Endodermal cell (in vitro differentiated cells): ENCODE measurements around the gene C17orf107. TPM values are rescaled to one million over a fixed set of nuclear protein-coding genes. Genes with fewer than 3 reads are reported as not detected.
A peak's percentile ranks its signal among the peaks of the same experiment; 100 is the strongest.
"Not testable (repeated sequence)": the region's sequence is repeated elsewhere in the genome, so short reads cannot be mapped to it uniquely, and the experiment has no call there.

Experiments used
- DNase-seq: peaks from one replicate; pipeline ENCODE4 v3.0.0-alpha.2; 2017
- H3K27ac ChIP-seq: 2 replicates; pipeline ENCODE4 v1.5.1; 2013; ENCODE audit warnings: mild to moderate bottlenecking, low read depth, low read length, moderate library complexity
- H3K27me3 ChIP-seq: 2 replicates; pipeline ENCODE4 v1.6.1; 2013; ENCODE audit warnings: mild to moderate bottlenecking, low read length, moderate library complexity; ENCODE audit not compliant: insufficient read depth, control insufficient read depth, poor library complexity, severe bottlenecking
- H3K36me3 ChIP-seq: 2 replicates; pipeline ENCODE4 v1.7.0; 2013; ENCODE audit warnings: mild to moderate bottlenecking, low read length, moderate library complexity; ENCODE audit not compliant: control insufficient read depth, insufficient read depth
- H3K4me1 ChIP-seq: one replicate; pipeline ENCODE4 v1.7.0; 2013; ENCODE audit warnings: low read length; ENCODE audit not compliant: control insufficient read depth, insufficient read depth
- H3K4me3 ChIP-seq: 2 replicates; pipeline ENCODE4 v1.5.1; 2013; ENCODE audit warnings: mild to moderate bottlenecking, low read length, moderate library complexity
- H3K9ac ChIP-seq: 2 replicates; pipeline ENCODE4 v1.6.1; 2013; ENCODE audit warnings: mild to moderate bottlenecking, low read length, moderate library complexity; ENCODE audit not compliant: poor library complexity, severe bottlenecking; ENCODE audit errors: extremely low read depth
- H3K9me3 ChIP-seq: 2 replicates; pipeline ENCODE4 v1.6.1; 2013; ENCODE audit warnings: mild to moderate bottlenecking, low read length, moderate library complexity; ENCODE audit not compliant: control insufficient read depth
- H3K27ac Mint-ChIP-seq: 2 replicates; pipeline ENCODE4 v1.8.0; 2020; ENCODE audit warnings: mixed read lengths
- H3K27me3 Mint-ChIP-seq: 2 replicates; pipeline ENCODE4 v1.8.0; 2021; ENCODE audit warnings: mild to moderate bottlenecking, mixed read lengths; ENCODE audit not compliant: insufficient read depth
- H3K36me3 Mint-ChIP-seq: 2 replicates; pipeline ENCODE4 v1.8.0; 2020; ENCODE audit warnings: low read depth, mixed read lengths
- H3K4me1 Mint-ChIP-seq: 2 replicates; pipeline ENCODE4 v1.8.0; 2020; ENCODE audit warnings: mixed read lengths
- H3K4me3 Mint-ChIP-seq: 2 replicates; pipeline ENCODE4 v1.8.0; 2020; ENCODE audit warnings: mild to moderate bottlenecking, moderate library complexity, mixed read lengths
- H3K9me3 Mint-ChIP-seq: 2 replicates; pipeline ENCODE4 v1.8.0; 2020; ENCODE audit warnings: mild to moderate bottlenecking, mixed read lengths
- CTCF ChIP-seq: fragments of 200-600 bp; sonication (generic); conservative IDR thresholded peaks from 2 replicates; pipeline ENCODE4 v1.5.0; 2021; ENCODE audit warnings: antibody characterized with exemption, mild to moderate bottlenecking
- WGBS, 2 experiments: methylation state at CpG; one replicate each; pipeline versions ENCODE4 v1.1.5 to v1.1.7; 2013; ENCODE audit warnings: missing lambda C conversion rate in 2 of 2, mixed read lengths in 1 of 2; ENCODE audit not compliant: insufficient coverage in 1 of 2, insufficient read length in 1 of 2; 5-methylcytosine and 5-hydroxymethylcytosine counted together
- total RNA-seq, 2 donors: library from RNA; stranded (reverse); fragmentation: NEBNext Ultra II Directional in 1 of 2; extraction: Animal tissue kit (Norgen Biotek cat#: 25700) in 1 of 2; gene quantifications; 2 replicates in 1 of 2; 3 replicates in 1 of 2; pipeline ENCODE4 v1.2.1, GENCODE V29; 2021

C17orf107 gene
- total RNA-seq, 2 donors from 2014 or later = 0.82 to 4.8 TPM

GRCh38 chr17:4919511-4920047, 20.2 kb downstream of the C17orf107 start:
- H3K27ac ChIP-seq = no peak overlapping the region
- no peak for DNase-seq
- H3K27me3 Mint-ChIP-seq = no peaks in the 10 kb centered on the region
- H3K9me3 ChIP-seq = no peaks in the 10 kb centered on the region
- H3K27ac Mint-ChIP-seq = no peak overlapping the region
- no peak overlapping the region for H3K4me3 Mint-ChIP-seq
- no peaks in the 10 kb centered on the region for H3K9me3 Mint-ChIP-seq
- peak; percentile 17 for TF ChIP-seq CTCF
- H3K27me3 ChIP-seq = no peaks in the 10 kb centered on the region
- 58 to 78% methylated on average over 6 to 7 of the region's 8 CpGs for WGBS, 2 experiments
- H3K4me1 Mint-ChIP-seq = peaks cover 4% of the 10 kb centered on the region
- H3K4me3 ChIP-seq = no peak overlapping the region
- H3K4me1 ChIP-seq = peaks cover 6% of the 10 kb centered on the region
- H3K9ac ChIP-seq = no peak overlapping the region
- H3K36me3 Mint-ChIP-seq = no peaks in the 10 kb centered on the region
- H3K36me3 ChIP-seq = no peaks in the 10 kb centered on the region

GRCh38 chr17:4920351-4921048, 21.2 kb downstream of the C17orf107 start:
- Histone ChIP-seq H3K9ac (no peak overlapping the region), H3K27ac (no peak overlapping the region), H3K4me1 (peaks cover 6% of the 10 kb centered on the region), H3K4me3 (no peak overlapping the region), H3K36me3 (no peaks in the 10 kb centered on the region), H3K27me3 (no peaks in the 10 kb centered on the region), H3K9me3 (no peaks in the 10 kb centered on the region)
- TF ChIP-seq CTCF = no peak
- Mint-ChIP-seq H3K27ac (no peak overlapping the region), H3K4me3 (no peak overlapping the region), H3K9me3 (no peaks in the 10 kb centered on the region), H3K27me3 (no peaks in the 10 kb centered on the region), H3K36me3 (no peaks in the 10 kb centered on the region), H3K4me1 (peaks cover 4% of the 10 kb centered on the region)
- WGBS, 2 experiments = 95 to 100% methylated on average over 4 to 10 of the region's 10 CpGs
- DNase-seq = no peak

GRCh38 chr17:4921320-4921719, 22.0 kb downstream of the C17orf107 start:
- H3K9ac ChIP-seq = no peak overlapping the region
- Mint-ChIP-seq H3K9me3 (no peaks in the 10 kb centered on the region), H3K27ac (no peak overlapping the region), H3K4me1 (peaks cover 4% of the 10 kb centered on the region), H3K36me3 (no peaks in the 10 kb centered on the region), H3K4me3 (no peak overlapping the region), H3K27me3 (no peaks in the 10 kb centered on the region)
- H3K36me3 ChIP-seq = no peaks in the 10 kb centered on the region
- no peak for DNase-seq
- H3K27me3 ChIP-seq = no peaks in the 10 kb centered on the region
- 92 to 96% methylated on average over 2 to 3 of the region's 4 CpGs for WGBS, 2 experiments
- H3K9me3 ChIP-seq = no peaks in the 10 kb centered on the region
- H3K4me3 ChIP-seq = no peak overlapping the region
- H3K4me1 ChIP-seq = peaks cover 6% of the 10 kb centered on the region
- no peak for TF ChIP-seq CTCF
- H3K27ac ChIP-seq = no peak overlapping the region

- H3K27ac Mint-ChIP-seq = not testable (repeated sequence)
Measured at GRCh38 chr17:4926577-4927335, 27.4 kb downstream of the C17orf107 start.

More at GRCh38 chr17:4926577-4927335, 27.4 kb downstream of the C17orf107 start:
- H3K9me3 Mint-ChIP-seq, H3K36me3 ChIP-seq, DNase-seq, H3K4me3 ChIP-seq, H3K27me3 Mint-ChIP-seq, H3K4me1 ChIP-seq, H3K9ac ChIP-seq, H3K9me3 ChIP-seq, H3K4me3 Mint-ChIP-seq, H3K4me1 Mint-ChIP-seq, H3K27ac ChIP-seq, H3K27me3 ChIP-seq: not testable (repeated sequence)
- 92 to 96% methylated on average over 14 to 24 of the region's 24 CpGs for WGBS, 2 experiments
- peaks cover 10% of the 10 kb centered on the region for H3K36me3 Mint-ChIP-seq
